Activated T-cell treated with anti-CD3 and anti-CD28 coated beads, Interleukin-2, amount 50 U/mL, for 24 hours (primary cell): ENCODE measurements around the gene HPN.
A peak's percentile ranks its signal among the peaks of the same experiment; 100 is the strongest.
"Not testable (repeated sequence)": the region's sequence is repeated elsewhere in the genome, so short reads cannot be mapped to it uniquely, and the experiment has no call there.

Source experiments
- DNase-seq: peaks from one replicate; pipeline ENCODE4 v3.0.0-alpha.2; 2020
- H3K27ac Mint-ChIP-seq: 2 replicates; pipeline ENCODE4 v1.8.0; 2020; ENCODE audit warnings: mild to moderate bottlenecking, mixed read lengths
- H3K27me3 Mint-ChIP-seq: 2 replicates; pipeline ENCODE4 v1.8.0; 2020; ENCODE audit warnings: mixed read lengths
- H3K36me3 Mint-ChIP-seq: 2 replicates; pipeline ENCODE4 v1.8.0; 2020; ENCODE audit warnings: low read depth, mixed read lengths
- H3K4me1 Mint-ChIP-seq: 2 replicates; pipeline ENCODE4 v1.8.0; 2020; ENCODE audit warnings: low read depth, mixed read lengths
- H3K4me3 Mint-ChIP-seq: 2 replicates; pipeline ENCODE4 v1.8.0; 2020; ENCODE audit warnings: mild to moderate bottlenecking, moderate library complexity, mixed read lengths
- H3K9me3 Mint-ChIP-seq: 2 replicates; pipeline ENCODE4 v1.8.0; 2020; ENCODE audit warnings: mixed read lengths

HPN gene

GRCh38 chr19:35013820-35014754 is 27.4 kb upstream of the HPN start:
- peak overlapping the region; percentile 91 for H3K27ac Mint-ChIP-seq
- H3K4me3 Mint-ChIP-seq, result peak overlapping the region; percentile 52
- H3K27me3 Mint-ChIP-seq, result no peaks in the 10 kb centered on the region
- peaks cover 99% of the 10 kb centered on the region for H3K36me3 Mint-ChIP-seq
- H3K9me3 Mint-ChIP-seq, result no peaks in the 10 kb centered on the region
- DNase-seq, result peak; percentile 59
- peaks cover 71% of the 10 kb centered on the region for H3K4me1 Mint-ChIP-seq

DNA sequence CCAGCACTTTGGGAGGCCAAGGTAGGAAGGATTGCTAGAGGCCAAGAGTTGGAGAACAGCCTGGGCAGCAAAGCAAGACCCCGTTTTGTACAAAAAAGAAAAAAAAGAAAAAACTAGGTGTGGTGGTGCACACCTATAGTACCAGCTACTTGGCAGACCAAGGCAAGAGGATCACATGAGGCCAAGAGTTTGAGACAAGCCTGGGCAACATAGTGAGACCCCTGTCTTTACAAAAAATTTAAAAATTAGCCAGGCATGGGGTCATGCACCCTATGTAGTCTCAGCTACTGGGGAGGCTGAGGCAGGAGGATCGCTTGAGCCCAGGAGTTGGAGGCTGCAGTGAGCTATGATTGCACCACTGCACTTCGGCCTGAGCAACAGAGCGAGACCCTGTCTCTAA is 26.7 kb upstream of the HPN start:
- peak overlapping the region; percentile 91 for H3K27ac Mint-ChIP-seq
- H3K4me3 Mint-ChIP-seq, H3K27me3 Mint-ChIP-seq, DNase-seq, H3K9me3 Mint-ChIP-seq: not testable (repeated sequence)
- H3K4me1 Mint-ChIP-seq, result peaks cover 67% of the 10 kb centered on the region
- H3K36me3 Mint-ChIP-seq, result peaks cover 98% of the 10 kb centered on the region

- H3K27me3 Mint-ChIP-seq, result no peaks in the 10 kb centered on the region
- H3K27ac Mint-ChIP-seq, result peak overlapping the region; percentile 91
- H3K4me1 Mint-ChIP-seq, result peaks cover 63% of the 10 kb centered on the region
- H3K9me3 Mint-ChIP-seq, result no peaks in the 10 kb centered on the region
- H3K36me3 Mint-ChIP-seq, result peaks cover 98% of the 10 kb centered on the region
- DNase-seq, result no peak
- H3K4me3 Mint-ChIP-seq, result no peak overlapping the region
Measured at GRCh38 chr19:35015270-35015953, 26.1 kb upstream of the HPN start.

- no peak for DNase-seq
- peaks cover 98% of the 10 kb centered on the region for H3K36me3 Mint-ChIP-seq
- peak overlapping the region; percentile 91 for H3K27ac Mint-ChIP-seq
- no peak overlapping the region for H3K4me3 Mint-ChIP-seq
- peaks cover 57% of the 10 kb centered on the region for H3K4me1 Mint-ChIP-seq
- H3K27me3 Mint-ChIP-seq, result no peaks in the 10 kb centered on the region
- H3K9me3 Mint-ChIP-seq, result no peaks in the 10 kb centered on the region
Measured at GRCh38 chr19:35015954-35016351, 25.6 kb upstream of the HPN start.

- no peaks in the 10 kb centered on the region for H3K27me3 Mint-ChIP-seq
- DNase-seq, result no peak
- peaks cover 96% of the 10 kb centered on the region for H3K36me3 Mint-ChIP-seq
- peaks cover 42% of the 10 kb centered on the region for H3K4me1 Mint-ChIP-seq
- H3K27ac Mint-ChIP-seq, result peak overlapping the region; percentile 78
- no peak overlapping the region for H3K4me3 Mint-ChIP-seq
- H3K9me3 Mint-ChIP-seq, result no peaks in the 10 kb centered on the region
Measured at GRCh38 chr19:35017507-35017906, 24.0 kb upstream of the HPN start.

DNA sequence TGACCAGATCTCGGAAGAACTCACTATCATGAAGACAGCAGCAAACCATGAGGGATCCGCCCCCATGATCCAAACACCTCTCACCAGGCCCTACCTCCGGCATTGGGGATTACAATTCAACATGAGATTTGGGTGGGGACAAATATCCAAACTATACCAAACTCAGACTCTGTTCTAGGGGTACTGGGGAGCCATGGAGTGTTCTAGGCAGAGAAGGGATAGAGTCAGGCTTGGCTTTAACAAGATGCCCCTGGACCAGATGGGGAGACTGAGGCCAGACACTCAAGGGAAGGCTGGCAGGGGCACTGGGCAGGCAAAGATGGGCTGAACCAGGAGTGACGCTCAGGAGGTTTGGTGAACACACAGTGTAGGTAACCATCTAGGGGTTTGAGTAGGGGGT is 23.1 kb upstream of the HPN start:
- DNase-seq, result no peak
- Mint-ChIP-seq H3K27ac (peak overlapping the region; percentile 79), H3K9me3 (no peaks in the 10 kb centered on the region), H3K4me1 (peaks cover 33% of the 10 kb centered on the region), H3K27me3 (no peaks in the 10 kb centered on the region), H3K36me3 (peaks cover 94% of the 10 kb centered on the region), H3K4me3 (no peak overlapping the region)

DNA sequence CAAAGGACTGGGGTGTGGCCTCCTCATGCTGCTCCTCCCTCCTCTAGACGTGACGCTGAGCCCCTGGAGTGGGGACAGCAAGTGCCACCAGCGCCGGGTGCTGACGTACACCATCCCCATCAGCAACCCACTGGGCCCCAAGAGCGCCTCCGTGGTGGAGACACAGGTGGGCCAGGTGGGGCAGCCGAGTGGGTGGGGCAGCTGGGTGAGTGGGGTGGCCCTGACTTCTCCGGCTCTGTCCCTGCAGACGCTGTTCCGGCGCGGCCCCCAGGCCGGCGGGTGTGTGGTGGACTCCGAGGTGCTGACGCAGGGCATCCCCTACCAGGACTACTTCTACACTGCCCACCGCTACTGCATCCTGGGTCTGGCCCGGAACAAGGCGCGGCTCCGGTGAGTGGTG is 22.4 kb upstream of the HPN start:
- no peaks in the 10 kb centered on the region for H3K9me3 Mint-ChIP-seq
- H3K36me3 Mint-ChIP-seq, result peaks cover 94% of the 10 kb centered on the region
- DNase-seq, result no peak
- H3K27ac Mint-ChIP-seq, result no peak overlapping the region
- H3K4me3 Mint-ChIP-seq, result no peak overlapping the region
- peaks cover 25% of the 10 kb centered on the region for H3K4me1 Mint-ChIP-seq
- no peaks in the 10 kb centered on the region for H3K27me3 Mint-ChIP-seq

DNA sequence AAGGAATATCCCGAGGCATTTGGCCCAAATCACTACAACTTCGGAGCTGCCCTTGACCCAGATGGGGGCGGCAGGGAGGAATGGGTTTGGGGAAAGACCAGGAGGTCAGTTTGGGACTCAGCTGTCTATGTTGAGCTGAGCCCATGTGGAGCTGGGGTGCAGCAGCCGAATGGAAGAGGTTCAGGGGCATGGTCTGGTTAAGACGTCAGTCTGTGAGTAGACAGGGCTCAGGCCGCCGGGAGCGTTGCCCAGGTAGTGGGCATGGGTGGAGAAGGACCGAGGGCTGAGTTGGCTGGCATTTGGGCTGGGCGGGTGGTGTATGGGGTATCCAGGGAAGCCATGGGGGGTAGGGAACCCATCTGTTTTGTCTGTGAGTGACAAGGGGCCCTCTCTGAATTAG is 20.5 kb upstream of the HPN start:
- no peak overlapping the region for H3K4me3 Mint-ChIP-seq
- peaks cover 11% of the 10 kb centered on the region for H3K4me1 Mint-ChIP-seq
- no peak for DNase-seq
- no peaks in the 10 kb centered on the region for H3K27me3 Mint-ChIP-seq
- peaks cover 94% of the 10 kb centered on the region for H3K36me3 Mint-ChIP-seq
- H3K9me3 Mint-ChIP-seq, result no peaks in the 10 kb centered on the region
- peak overlapping the region; percentile 50 for H3K27ac Mint-ChIP-seq

- DNase-seq, result no peak
- H3K36me3 Mint-ChIP-seq, result peaks cover 93% of the 10 kb centered on the region
- no peaks in the 10 kb centered on the region for H3K27me3 Mint-ChIP-seq
- peak overlapping the region; percentile 71 for H3K27ac Mint-ChIP-seq
- H3K4me3 Mint-ChIP-seq, result no peak overlapping the region
- H3K9me3 Mint-ChIP-seq, result no peaks in the 10 kb centered on the region
- H3K4me1 Mint-ChIP-seq, result peaks cover 11% of the 10 kb centered on the region
Measured at GRCh38 chr19:35021596-35021995, 19.9 kb upstream of the HPN start.

GRCh38 chr19:35022460-35022859 is 19.1 kb upstream of the HPN start:
- H3K9me3 Mint-ChIP-seq, result no peaks in the 10 kb centered on the region
- H3K4me3 Mint-ChIP-seq, result no peak overlapping the region
- no peaks in the 10 kb centered on the region for H3K27me3 Mint-ChIP-seq
- peaks cover 93% of the 10 kb centered on the region for H3K36me3 Mint-ChIP-seq
- DNase-seq, result no peak
- H3K27ac Mint-ChIP-seq, result peak overlapping the region; percentile 71
- peaks cover 8% of the 10 kb centered on the region for H3K4me1 Mint-ChIP-seq

DNA sequence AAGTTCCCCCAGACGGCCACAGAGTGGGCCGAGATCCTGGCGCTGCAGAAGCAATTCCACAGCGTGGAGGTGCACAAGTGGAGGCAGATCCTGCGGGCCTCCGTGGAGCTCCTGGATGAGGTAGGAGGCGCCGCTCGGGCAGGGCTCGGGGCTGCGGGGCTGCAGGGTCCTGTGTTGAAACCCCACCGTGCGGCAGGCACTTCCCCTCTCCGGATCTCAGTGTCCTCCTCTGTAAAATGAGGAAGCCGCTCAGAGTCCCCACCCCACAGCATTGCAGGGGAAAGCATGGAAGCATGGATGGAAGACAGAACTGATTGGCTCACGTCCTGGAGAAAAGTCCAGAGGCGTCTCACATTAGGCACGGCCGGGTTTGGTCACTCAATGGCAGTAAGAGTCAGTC is 18.1 kb upstream of the HPN start:
- Mint-ChIP-seq H3K4me1 (peaks cover 7% of the 10 kb centered on the region), H3K27ac (no peak overlapping the region), H3K36me3 (peaks cover 94% of the 10 kb centered on the region), H3K9me3 (no peaks in the 10 kb centered on the region), H3K27me3 (no peaks in the 10 kb centered on the region), H3K4me3 (no peak overlapping the region)
- no peak for DNase-seq

- no peaks in the 10 kb centered on the region for H3K27me3 Mint-ChIP-seq
- no peak for DNase-seq
- peaks cover 7% of the 10 kb centered on the region for H3K4me1 Mint-ChIP-seq
- no peaks in the 10 kb centered on the region for H3K9me3 Mint-ChIP-seq
- H3K27ac Mint-ChIP-seq, result peak overlapping the region; percentile 35
- peaks cover 89% of the 10 kb centered on the region for H3K36me3 Mint-ChIP-seq
- H3K4me3 Mint-ChIP-seq, result no peak overlapping the region
Measured at GRCh38 chr19:35024095-35024494, 17.4 kb upstream of the HPN start.

DNA sequence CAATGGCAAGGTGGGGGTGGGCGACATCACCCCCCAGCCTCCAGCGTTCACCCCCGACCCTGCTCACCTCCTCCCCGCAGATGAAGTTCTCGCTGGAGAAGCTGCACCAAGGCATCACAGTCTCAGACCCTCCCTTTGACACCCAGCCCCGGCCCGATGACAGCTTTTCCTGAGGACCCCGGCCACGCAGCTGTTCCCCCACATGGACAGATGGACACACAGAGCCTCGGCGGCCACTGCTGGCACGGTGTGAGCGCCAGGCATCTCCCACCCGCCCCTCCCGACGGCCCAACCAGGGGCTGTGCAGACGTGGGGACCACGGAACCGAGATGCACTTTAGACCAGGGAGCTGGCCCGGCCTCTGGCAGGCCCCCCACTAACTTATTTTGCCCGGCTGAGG is 15.6 kb upstream of the HPN start:
- Mint-ChIP-seq H3K36me3 (peaks cover 71% of the 10 kb centered on the region), H3K27me3 (peaks cover under 1% of the 10 kb centered on the region), H3K9me3 (no peaks in the 10 kb centered on the region), H3K27ac (peak overlapping the region; percentile 50), H3K4me1 (peaks cover 5% of the 10 kb centered on the region), H3K4me3 (no peak overlapping the region)
- no peak for DNase-seq

GRCh38 chr19:35026418-35026817 is 15.1 kb upstream of the HPN start:
- DNase-seq, result no peak
- Mint-ChIP-seq H3K27me3 (peaks cover 5% of the 10 kb centered on the region), H3K4me3 (no peak overlapping the region), H3K36me3 (peaks cover 66% of the 10 kb centered on the region), H3K9me3 (no peaks in the 10 kb centered on the region), H3K4me1 (peaks cover 9% of the 10 kb centered on the region), H3K27ac (no peak overlapping the region)

DNA sequence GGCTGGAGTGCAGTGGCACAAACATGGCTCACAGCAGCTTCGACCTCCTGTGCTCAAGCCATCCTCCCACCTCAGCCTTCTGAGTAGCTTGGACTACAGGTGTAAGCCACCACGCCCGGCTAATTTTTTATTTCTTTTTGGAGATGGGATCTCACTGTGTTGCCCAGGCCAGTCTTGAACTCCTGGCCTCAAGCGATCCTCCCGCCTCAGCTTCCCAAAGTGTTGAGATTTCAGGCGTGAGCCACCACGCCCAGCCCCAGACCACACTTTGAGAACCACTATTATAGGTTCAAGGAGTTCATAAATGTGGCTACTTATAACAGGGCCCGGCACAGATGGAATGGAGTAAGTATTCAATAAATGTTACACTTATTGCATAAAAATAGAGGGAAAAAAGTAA is 14.5 kb upstream of the HPN start:
- no peaks in the 10 kb centered on the region for H3K9me3 Mint-ChIP-seq
- peaks cover 10% of the 10 kb centered on the region for H3K4me1 Mint-ChIP-seq
- H3K27ac Mint-ChIP-seq, result peak overlapping the region; percentile 28
- peaks cover 62% of the 10 kb centered on the region for H3K36me3 Mint-ChIP-seq
- H3K4me3 Mint-ChIP-seq, result no peak overlapping the region
- no peak for DNase-seq
- H3K27me3 Mint-ChIP-seq, result peaks cover 10% of the 10 kb centered on the region
